ENCODE results near the gene ST6GALNAC4.
A peak's percentile ranks its signal among the peaks of the same experiment; 100 is the strongest.
"Not testable (repeated sequence)": the region's sequence is repeated elsewhere in the genome, so short reads cannot be mapped to it uniquely, and the experiment has no call there.

ST6GALNAC4 gene

GRCh38 chr9:127870153-127870491 lies 46.7 kb downstream of the ST6GALNAC4 start:
- DNase-seq (ENCODE audit: low spot score) = not testable (repeated sequence)

DNA sequence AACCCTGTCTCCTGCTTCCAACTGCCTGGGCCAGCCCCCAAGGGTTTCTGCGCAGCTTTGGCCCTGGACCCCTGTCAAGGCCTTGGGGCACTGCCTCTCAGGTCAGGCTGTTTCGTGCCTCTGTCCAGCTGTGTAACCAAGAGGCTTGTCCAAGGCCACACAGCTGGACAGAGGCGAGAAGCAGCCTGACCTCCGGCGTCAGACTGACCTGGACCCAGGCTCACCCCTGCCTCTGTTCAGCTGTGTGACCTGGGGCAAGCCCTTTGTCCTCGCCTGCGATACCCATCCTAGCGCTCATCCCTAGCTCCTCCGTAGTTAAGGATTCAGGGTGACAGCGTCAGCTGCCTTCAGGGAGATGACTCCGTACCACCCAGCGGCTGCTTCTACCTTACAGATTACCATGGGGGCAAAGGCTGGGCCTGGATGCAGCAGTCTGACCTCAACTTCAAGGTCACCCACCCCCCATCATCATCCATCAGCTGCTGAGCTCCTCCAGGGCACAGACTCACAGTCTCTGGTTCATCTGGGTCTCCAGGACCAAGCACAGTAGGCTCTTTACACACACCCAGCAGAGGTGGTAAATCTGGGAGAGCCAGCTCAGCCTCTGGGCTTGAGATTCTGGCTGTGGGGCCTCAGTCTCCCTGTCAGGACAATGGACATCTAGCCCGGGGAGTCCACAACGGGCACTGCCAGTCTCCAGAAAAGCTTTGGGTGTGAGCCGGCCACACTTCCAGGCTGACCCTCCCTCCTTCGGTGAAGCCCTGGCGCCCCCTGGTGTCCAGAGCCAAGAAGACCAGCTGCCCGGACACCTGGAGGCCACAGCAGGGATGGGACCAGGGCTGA lies 47.3 kb downstream of the ST6GALNAC4 start:
- peak; percentile 88 for DNase-seq (ENCODE audit: low spot score)

DNA sequence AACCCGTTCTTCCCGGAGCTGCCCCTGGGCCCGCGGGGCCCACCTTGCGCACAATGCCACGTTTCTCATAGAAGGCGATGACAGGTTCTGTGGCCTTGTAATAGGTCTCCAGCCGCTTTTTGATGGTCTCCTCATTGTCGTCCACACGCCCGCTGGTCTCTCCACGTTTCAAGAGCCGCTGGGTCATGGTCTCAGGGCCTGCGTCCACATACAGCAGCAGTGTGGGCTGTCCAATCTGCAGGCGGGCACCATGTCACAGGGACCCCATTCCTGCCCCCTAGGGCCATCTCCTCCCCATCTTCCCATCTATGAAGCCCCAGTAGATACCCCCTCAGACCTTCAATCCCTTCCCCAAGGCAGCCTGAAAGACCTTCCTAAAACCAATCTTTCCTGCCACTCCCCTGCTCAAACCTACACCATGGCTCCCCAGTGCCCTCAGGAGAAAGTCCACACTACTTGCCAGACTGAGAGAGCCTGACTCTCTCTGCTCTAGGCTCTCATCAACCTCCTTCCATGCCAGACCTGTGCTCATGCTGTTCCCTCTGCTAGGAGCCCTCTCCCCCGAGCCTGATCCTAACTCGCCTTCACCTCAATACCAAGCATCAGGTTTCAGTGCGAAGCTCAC lies 48.5 kb downstream of the ST6GALNAC4 start:
- no peak for DNase-seq (ENCODE audit: low spot score)

DNA sequence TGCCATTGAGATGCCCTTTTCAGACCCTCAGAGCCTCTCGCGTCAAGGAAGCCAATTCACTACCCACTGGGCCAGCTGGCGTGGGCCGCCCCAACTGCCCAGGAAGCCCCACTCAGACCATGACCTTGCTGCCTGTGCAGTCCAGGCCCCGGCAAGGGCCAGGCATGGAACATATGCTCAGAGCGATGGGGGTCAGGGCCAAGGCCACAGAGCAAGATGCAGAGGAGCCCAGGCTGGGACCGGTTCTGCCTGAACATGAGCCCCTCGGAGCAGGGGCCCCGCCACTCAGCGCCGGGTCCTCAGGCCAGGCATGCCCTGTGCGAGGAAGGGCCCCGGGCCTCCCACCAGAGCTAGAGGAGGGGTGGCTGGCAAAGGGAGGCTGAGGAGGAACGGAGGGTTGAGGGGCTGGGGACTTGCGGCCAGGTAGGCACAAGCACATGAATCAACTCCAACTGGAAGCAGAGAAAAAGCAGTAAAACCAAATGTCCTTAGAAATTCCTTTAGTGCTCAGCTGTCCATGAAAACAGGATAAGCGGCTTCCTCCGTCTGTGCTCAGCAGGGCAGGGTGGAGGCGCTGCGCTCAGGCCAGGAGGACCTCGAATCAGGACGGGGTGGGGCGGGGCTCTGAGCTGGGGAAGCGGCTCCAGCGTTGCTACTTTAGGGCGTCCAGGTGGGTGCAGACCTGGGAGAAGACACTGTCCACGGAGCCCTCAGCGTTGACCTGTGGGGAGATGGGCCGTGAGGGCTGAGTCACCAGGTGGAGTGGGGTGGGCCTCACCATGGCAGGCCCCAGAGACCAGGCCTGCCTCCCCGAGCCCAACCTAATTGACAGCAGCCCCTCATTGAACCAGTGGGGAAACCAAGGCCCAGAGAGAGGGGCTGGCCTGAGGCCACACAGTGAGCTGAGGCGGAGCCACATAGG lies 49.2 kb downstream of the ST6GALNAC4 start:
- DNase-seq (ENCODE audit: low spot score) = no peak

DNA sequence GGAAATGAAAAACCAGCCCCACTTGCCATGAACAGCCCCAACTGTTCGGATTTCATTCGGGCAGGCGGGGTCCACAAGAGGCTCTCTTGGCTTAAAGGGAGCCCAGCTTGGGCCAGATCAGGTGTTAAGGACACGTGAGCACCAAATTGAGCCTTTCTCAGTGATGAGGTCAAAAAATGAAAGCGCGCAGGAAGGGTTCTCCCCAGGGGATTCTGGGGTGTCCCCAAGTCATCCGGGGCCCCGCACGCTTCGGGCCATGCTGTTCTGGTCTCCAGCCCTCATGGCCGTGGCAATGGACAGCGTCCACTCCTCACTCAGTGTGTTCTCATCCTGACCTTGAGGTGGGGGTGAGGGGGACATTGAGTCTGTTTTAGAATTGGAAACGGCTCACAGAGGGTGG lies 50.3 kb downstream of the ST6GALNAC4 start:
- DNase-seq (ENCODE audit: low spot score) = no peak

GRCh38 chr9:127865645-127866464 lies 51.0 kb downstream of the ST6GALNAC4 start:
- no peak for DNase-seq (ENCODE audit: low spot score)

DNA sequence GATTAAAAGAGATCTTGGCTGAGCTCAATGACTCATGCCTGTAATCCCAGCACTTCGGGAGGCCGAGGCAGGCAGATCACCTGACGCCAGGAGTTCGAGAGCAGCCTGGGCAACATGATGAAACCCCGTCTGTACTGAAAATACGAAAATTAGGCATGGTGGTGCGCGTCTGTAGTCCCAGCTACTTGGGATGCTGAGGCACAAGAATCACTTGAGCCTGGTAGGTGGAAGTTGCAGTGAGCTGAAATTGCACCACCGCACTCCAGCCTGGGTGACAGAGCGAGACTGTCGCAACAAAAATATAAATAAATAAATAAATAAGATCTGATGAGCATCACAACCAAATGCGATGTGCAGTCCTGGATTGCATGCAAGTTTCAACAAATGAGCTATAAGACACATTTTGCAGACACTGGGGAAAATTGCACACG lies 53.6 kb downstream of the ST6GALNAC4 start:
- no peak for DNase-seq (ENCODE audit: low spot score)

- no peak for DNase-seq (ENCODE audit: low spot score)
These were observed 54.5 kb downstream of the ST6GALNAC4 start for GRCh38 chr9:127862075-127863011.

- no peak for DNase-seq (ENCODE audit: low spot score)
These were observed 56.1 kb downstream of the ST6GALNAC4 start for GRCh38 chr9:127860779-127861178.

GRCh38 chr9:127860260-127860659 lies 56.6 kb downstream of the ST6GALNAC4 start:
- DNase-seq (ENCODE audit: low spot score) = no peak

DNA sequence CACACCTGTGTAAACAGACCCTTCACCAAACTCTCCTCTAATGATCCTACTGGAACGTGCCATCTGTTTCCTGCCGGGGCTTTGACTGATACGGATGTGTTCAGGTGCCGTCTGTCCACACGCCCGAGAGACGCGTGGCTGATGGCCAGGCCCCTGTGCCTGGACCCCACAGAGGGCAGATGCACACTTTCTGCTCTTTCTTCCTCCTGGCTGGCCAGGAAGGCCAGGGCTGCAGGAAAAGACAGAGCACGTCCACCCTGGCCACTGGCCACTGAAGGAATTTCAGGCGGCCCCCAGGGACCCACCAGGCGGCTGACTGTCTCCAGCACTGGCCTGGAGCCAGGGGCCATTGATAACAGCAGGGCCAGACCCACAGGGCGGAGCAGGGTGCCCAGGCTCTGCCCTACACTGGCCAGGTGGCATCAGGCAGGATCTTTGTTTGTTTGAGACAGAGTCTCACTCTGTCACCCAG lies 58.8 kb downstream of the ST6GALNAC4 start:
- DNase-seq (ENCODE audit: low spot score) = peak; percentile 59
